HG03196 (cell line): ENCODE results near the gene GRAMD2A.
A peak's percentile ranks its signal among the peaks of the same experiment; 100 is the strongest.

ENCODE experiments used
- ATAC-seq: cut with Tn5 transposase; IDR thresholded peaks from one replicate; pipeline ENCODE4 v1.9.1; 2021; ENCODE audit not compliant: unreplicated experiment

GRAMD2A gene

DNA sequence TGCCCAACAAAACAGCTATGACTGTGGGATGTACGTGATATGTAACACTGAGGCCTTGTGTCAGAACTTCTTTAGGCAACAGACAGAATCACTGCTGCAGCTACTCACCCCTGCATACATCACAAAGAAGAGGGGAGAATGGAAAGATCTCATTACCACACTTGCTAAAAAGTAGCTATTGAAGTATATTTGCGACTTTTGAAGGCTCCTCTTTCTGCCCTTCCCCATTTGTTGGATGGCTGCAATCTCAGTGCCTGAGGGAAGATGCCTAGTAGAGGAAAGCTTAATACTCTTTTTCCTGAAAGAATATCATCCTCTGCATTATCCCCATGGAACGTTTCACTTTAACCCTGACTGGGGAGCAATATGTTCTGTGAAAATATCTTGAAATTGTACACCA lies 57.5 kb downstream of the GRAMD2A start:
- no peak for ATAC-seq

DNA sequence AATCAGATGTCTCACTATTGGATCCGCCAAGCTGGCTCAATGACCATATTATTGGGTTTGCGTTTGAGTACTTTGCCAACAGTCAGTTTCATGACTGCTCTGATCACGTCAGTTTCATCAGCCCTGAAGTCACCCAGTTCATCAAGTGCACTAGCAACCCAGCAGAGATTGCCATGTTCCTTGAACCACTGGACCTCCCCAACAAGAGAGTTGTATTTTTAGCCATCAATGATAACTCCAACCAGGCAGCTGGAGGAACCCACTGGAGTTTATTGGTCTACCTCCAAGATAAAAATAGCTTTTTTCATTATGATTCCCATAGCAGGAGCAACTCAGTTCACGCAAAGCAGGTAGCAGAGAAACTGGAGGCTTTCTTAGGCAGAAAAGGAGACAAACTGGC lies 57.9 kb downstream of the GRAMD2A start:
- no peak for ATAC-seq

DNA sequence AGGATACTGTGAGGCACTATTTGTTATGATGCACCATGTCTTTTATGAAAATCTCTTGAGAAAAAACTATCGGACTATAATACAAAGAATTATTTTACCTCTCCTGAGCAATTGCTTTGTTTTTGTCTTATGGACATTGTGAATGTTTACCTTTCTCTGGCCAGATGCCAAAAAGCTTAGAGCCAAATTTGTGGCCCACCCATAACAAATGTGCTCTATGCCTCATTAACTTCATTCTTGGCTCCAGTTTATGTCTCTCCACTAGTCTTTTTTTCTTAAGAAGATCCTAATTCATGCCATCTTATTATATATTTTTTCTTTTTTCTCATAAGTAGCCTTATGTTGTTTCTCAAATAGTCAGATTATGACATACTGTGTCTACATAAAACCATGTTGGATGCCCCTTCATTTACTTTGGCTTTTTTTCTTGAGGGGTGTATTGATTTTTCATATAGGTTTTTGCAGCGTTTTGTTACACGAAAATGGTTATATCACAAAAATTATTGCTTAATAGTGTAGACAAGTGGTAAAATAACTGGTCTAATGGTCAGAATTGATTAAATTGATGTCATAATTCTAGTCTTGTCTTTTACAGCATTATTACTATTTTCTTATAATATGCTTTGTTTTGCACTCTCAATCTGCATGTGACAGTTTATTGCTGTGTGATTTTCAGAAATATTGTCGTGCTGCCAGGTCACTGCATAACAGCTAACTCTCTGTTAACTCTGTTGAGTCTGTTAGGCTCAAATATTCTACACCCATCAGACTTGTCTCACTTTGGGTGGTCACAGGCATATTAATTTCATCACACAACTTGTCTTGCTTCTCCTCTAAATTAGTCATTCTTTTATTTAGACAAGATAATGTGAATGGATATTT lies 61.2 kb downstream of the GRAMD2A start:
- no peak for ATAC-seq

DNA sequence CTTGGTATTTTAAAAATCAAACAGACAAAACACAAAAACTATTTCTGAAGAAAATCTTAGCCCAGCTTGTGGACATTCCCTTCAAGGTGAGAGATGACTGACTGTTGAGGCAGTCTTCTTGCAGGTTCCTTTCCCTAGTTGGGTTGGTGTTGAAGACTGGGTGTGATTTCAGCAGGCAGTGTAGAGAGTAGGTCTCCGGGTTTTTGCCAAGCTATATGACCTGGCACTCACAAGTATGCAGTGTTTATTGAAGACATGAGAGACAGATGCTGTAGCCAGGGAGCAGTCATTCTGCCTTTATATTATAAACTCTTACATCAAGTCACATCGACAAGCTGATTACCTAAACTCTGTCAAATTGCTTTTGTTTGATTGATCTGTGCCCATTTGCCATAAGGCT lies 61.9 kb downstream of the GRAMD2A start:
- ATAC-seq: no peak

DNA sequence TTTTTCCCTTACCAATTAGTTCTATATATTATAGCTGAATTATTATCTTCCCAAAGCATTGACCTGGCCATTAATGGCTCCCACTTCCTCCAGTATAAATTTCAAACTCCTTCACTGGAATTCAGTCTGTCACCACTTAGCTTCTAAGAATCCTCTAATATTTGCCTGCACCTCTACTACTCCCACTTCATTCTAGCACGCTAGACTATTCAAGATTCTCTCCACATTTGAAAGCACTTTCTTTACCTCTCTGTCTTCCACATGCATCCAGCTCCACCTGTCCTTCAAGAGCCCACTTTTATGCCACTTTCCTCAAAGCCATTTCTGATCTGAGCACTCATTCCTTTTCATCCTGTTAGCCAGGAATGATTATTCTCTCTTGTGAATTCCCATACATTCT lies 64.4 kb downstream of the GRAMD2A start:
- no peak for ATAC-seq

DNA sequence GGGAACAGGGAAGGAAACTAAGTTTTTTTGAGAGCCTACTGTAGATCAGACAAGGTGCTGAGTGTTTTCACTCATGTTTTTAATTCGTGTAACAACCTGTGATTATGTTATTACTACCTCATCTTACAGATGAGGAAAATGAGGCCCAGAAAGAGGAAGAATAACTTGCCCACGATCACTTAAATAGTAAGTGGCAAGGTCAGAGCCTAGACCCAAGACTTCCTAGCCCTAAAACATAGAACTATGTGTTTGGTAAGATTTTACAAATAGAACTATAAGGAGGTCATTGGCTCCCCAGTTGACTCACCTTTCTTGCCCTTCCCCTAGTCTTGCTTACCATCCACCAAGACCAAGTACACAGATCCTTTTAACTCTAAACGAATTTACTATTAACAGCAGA lies 65.7 kb downstream of the GRAMD2A start:
- no peak for ATAC-seq

DNA sequence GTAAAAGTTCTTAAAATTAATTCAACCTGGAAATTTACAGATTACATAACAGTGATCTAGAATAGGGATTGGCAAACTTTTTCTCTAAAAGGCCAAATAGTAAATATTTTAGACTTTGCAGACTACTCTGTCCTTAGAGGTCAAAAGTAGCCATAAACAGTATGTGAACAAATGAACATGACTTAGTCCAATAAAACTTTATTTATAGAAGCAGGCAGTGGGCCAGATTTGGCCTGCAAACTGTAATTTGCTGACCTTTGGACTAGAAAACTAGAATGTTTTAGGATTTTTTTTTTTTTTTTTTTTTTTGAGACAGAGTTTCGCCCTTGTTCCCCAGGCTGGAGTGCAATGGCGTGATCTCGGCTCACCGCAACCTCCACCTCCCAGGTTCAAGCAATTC lies 67.3 kb downstream of the GRAMD2A start:
- ATAC-seq: no peak

DNA sequence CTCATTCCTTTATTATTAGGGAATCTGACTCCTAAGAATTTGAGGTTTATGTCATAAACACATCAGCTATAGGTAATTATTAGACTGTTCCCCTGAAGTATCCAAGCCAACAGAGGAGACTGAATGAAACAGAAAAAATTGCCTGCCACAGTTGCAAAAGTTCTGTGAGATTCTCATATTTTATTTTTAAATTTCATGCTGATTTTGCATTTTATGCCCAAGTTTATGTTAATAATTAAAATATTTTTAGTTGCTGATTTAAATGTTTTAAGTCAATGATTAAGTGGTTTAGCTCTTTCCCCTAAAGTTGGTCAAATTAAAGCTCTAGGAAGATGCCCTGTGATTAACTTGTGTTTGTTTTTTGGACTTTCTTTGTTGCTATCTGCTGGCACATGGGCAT lies 69.2 kb downstream of the GRAMD2A start:
- ATAC-seq: no peak

DNA sequence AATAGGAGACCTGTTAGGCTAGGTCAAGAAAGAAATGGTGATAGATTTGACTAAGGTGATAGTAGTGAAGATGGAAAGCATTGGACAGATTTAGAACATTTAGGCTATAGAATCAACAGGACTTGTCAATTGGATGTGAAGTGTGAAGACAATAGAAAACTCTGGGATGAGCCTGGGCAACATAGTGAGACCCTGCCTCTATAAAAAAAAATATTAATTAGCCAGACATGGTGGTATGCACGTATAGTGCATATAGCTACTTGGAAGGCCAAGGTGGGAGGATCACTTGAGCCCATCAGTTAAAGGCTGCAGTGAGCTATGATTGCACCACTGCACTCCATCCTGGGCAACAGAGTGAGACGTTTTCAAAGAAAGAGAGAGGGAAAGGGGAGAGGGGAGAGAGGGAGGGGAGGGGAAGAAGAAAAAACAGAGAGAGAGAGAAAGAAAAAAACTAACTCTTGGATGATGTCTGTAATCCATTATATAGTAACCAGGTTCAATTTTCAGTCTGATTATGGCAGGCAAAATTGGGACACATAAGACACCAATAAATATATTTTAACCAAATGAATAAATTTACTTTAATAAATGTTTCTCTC lies 69.8 kb downstream of the GRAMD2A start:
- no peak for ATAC-seq

DNA sequence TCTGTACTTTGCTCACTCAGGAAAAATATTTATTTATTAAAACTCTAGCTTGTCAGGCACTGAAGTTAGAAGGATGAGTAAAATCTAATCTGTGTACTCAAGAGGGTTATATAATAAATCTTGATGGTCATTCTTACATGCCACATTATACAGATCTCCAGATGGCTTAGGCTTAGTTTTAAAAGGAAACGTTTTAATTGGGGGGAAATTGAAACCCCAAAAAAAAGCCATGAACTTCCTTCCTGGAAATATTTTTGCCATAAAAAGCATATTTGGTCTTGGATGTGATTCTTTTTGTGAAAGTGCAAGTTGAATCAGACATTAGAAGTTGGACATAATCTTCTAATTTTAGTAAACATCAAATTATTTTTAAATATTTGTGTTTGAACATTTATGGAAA lies 73.4 kb downstream of the GRAMD2A start:
- ATAC-seq: no peak

DNA sequence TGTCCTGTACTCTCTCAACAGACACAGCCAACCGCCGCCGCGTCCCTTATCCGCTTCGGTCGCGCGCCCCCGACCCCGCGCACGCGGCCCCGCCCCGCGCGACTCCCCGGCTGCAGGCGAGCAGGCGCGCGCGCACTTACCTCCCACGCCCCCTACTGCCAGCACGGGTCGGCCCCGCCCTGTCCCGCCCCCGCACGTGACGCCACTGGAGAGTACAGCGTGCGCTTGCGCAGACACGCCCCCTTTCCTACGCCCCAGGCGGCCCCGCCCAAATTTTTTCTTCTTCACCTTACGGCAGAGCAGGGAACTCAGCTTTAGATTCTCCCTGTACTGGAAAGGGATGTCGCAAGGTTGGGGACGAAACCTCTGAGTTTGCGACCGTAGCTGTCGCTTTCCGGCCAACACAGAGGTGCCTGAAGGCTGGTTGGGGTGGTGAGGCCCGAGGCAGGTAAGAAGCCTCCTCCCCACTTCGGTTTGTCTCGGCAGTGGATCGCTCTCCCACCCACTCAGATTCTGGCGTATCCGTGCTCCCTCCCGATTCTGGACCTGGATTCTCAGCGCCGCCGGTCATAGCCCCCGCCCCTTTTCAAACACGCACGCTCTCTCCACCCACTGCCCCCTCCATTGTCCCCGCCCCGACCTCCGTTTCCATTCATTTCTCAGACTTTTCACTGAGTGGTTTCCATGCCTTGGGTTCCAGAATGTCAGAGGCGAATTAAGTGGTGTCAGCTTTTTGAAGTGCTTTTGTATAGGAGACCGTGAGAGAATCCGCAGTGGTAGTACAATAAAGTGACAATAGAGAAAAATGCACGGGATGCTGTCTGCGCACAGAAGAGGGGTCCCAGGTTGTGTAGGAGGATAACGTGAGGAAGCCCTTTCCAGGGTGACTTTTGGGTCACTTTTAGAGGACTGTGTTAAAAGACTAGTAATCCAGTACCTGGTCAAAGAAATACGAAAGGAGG lies 79.3 kb downstream of the GRAMD2A start, which contains the start of the genes MYO9A and SENP8:
TSS of gene MYO9A (minus strand) at position 134 of the 962 bp plus-strand sequence. CDS start 71,587 bp downstream, outside the sequence.
TSS of gene SENP8 (plus strand) at position 387 of the 962 bp plus-strand sequence. CDS start 21,221 bp downstream, outside the sequence.
- ATAC-seq: peak; percentile 57

DNA sequence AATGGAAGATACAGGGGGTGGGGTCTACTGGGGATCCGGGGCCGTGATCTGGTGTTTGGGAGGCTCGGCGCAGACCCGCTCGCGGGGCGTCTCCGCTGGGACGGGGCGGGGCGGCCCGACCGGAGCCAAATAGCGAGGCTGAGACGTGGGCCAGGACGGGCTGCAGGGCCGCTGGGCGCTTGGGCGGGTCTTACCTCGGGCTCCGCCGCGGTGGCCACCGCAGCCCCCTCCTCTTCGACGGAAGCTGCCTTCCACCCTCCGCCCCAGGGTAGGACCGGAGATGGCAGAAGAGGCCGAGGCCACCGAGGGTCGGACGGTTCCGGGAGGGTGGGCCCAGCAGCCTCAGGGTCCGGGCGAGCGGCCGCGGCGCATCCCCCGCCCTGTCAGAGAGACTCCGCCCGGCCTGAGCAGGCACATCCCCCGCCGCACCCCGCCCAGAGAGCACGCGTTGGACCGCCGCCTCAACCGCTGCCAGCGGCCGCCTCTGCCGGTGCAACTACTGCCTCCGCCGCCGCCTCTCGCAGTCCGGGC lies 80.0 kb downstream of the GRAMD2A start:
- ATAC-seq: peak; percentile 67

DNA sequence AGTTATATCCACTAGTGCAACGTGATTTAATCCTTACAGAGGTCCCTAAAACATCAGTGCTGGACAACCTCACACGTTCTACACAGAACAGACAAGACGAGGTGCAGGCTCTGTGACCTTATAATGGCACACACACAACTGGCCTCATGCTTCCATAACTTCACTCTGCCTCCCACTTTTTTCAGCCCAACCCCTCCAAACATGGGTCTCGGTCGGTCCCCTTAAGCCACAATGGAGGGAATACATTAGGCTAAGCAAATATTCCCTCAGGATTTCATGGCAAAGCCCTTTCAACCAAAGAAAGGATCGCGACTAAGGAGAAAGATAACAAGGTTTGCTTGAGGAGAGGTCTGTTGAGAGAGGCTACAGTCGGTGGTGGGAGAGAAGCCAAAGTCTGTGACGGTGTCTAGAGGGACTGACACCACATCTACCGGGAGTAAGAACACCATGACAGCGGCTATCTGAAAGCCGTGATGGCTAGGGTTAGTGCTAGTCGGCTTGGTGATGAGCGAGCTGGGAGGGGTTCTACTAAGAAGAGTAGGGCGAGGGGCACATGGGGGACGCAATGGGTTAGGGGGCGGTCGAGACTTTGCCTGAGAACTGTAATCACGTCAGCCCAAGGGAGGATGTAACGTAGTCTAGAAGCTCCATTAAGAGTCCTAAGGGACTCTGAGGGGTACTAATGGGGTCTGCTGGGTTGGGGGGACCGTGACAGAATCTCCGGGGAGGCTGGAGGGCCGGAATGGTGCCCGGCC lies 80.7 kb downstream of the GRAMD2A start:
- ATAC-seq: no peak

DNA sequence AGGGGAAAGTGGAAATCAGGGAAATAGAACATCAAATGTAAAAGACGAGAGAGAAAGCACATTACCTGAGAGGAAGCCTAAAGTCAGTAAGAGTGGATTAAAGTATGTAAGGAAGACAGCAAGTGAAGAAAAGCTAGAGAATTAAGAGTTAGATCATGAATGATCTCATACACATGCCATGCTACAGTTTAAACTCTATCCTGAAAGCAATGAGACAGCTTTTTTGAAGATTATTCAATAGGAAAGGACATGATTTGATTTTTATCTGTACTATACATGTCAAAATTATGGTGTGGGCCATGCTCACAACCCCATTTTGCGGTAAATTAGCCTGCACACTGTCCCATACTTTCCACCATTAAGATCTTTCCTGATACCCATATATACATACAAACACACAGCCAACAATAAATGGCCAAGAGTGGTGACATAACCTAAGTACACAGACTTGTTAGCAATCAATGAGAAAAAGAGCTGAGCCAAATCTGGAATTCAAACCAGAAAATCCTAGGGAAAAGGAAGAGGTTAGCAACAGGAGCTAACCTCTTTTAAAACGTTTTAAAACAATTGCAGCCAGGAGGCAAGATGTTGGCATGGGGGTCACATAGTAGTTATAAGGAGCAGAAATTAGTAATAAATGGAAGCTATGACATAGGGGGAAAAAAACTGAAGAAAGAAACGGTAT lies 84.1 kb downstream of the GRAMD2A start:
- ATAC-seq: no peak

DNA sequence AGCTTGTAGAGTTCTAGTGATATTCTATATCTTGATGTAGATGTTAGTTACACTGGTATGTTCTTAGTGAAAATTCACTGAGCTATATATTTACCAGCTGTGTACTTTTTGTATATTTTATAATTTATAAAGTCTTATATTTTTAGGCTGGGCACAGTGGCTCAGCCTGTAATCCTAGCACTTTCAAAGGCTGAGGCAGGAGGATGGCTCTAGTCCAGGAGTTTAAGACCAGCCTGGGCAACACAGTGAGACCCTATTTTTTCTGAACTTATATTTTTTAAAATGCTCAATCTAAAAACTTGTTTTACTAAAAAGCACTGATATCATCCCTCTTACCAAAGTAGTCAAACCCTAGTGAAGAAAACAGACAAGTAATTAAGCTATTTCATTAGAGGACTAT lies 84.8 kb downstream of the GRAMD2A start:
- no peak for ATAC-seq

DNA sequence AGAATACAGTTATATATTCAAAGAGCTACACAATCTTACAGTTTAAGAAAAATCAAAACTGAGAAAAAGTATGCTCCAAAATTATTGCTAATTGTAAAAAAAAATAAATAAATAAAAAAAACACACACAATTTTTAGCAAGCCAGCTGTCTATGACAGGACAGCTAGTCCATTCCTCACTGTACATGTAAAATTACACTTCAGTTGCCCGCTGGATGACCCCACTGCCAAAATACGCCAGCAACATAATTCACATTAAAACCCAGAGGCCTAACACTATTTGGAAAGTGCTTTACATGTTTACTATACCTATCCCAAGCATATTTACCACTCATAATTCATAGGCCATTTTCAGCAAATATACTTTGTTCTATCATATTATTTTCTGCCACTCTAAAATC lies 85.5 kb downstream of the GRAMD2A start:
- no peak for ATAC-seq

DNA sequence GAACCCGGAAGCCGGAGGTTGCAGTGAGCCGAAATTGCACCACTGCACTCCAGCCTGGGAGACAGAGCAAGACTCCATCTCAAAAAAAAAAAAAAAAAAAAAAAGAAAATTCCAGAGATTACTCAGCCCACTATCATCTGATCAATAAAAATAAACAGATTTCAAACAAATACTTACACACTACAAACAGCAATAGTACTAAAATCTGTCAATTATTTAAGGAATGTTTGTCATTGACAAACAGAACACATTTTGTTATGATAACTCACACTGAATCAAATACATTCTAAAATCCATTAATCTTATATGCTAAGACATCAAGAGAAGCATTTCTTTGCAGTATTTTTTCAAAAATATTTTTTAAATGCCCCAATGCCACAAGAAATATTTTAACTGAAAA lies 87.2 kb downstream of the GRAMD2A start:
- ATAC-seq: no peak
